Astrocyte (in vitro differentiated cells and primary cell): ENCODE data around the gene H2BK1. TPM values are rescaled to one million over a fixed set of nuclear protein-coding genes. Genes with fewer than 3 reads are reported as not detected.

Experiments
- DNase-seq: peaks from one replicate; pipeline ENCODE4 v3.0.0-alpha.2; 2010; ENCODE audit warnings: low read depth
- FAIRE-seq: peaks from 2 replicates; lab custom pipeline; 2011; peaks lifted over from hg19 to GRCh38; lab: Jason Lieb, UNC
- H2AFZ ChIP-seq: 2 replicates; pipeline ENCODE4 v1.6.0; 2012; ENCODE audit warnings: low read depth, low read length, inconsistent platforms
- H3K27ac ChIP-seq: 2 replicates; pipeline ENCODE4 v1.5.1; 2011; ENCODE audit warnings: low read depth, low read length, inconsistent platforms
- H3K27me3 ChIP-seq: 2 replicates; pipeline ENCODE4 v1.6.0; 2011; ENCODE audit warnings: low read length, inconsistent platforms; ENCODE audit not compliant: insufficient read depth
- H3K36me3 ChIP-seq: 2 replicates; pipeline ENCODE4 v1.5.1; 2011; ENCODE audit warnings: low read length, inconsistent platforms; ENCODE audit not compliant: insufficient read depth
- H3K4me1 ChIP-seq: 2 replicates; pipeline ENCODE4 v1.5.1; 2011; ENCODE audit warnings: low read length, inconsistent platforms; ENCODE audit not compliant: insufficient read depth
- H3K4me2 ChIP-seq: 2 replicates; pipeline ENCODE4 v1.6.0; 2012; ENCODE audit warnings: low read length, inconsistent platforms
- H3K4me3 ChIP-seq: 2 replicates; pipeline ENCODE4 v1.5.1; 2011; ENCODE audit warnings: low read depth, mild to moderate bottlenecking, low read length, inconsistent platforms; ENCODE audit not compliant: insufficient read depth
- H3K79me2 ChIP-seq: 2 replicates; pipeline ENCODE4 v1.6.0; 2012; ENCODE audit warnings: mild to moderate bottlenecking, low read length, inconsistent platforms; ENCODE audit not compliant: insufficient read depth
- H3K9ac ChIP-seq: 2 replicates; pipeline ENCODE4 v1.6.0; 2012; ENCODE audit warnings: mild to moderate bottlenecking, low read length, inconsistent platforms
- H3K9me3 ChIP-seq: 2 replicates; pipeline ENCODE4 v1.5.1; 2012; ENCODE audit warnings: low read depth, mild to moderate bottlenecking, low read length, inconsistent platforms; ENCODE audit not compliant: insufficient read depth
- H4K20me1 ChIP-seq: 2 replicates; pipeline ENCODE4 v1.6.0; 2012; ENCODE audit warnings: low read length, inconsistent platforms; ENCODE audit not compliant: insufficient read depth
- H3K27ac Mint-ChIP-seq: one replicate; pipeline ENCODE4 v1.8.0; 2021; ENCODE audit warnings: mild to moderate bottlenecking, mixed read lengths; ENCODE audit not compliant: unreplicated experiment
- H3K27me3 Mint-ChIP-seq: one replicate; pipeline ENCODE4 v1.8.0; 2021; ENCODE audit warnings: low read depth, mixed read lengths; ENCODE audit not compliant: unreplicated experiment
- H3K36me3 Mint-ChIP-seq: one replicate; pipeline ENCODE4 v1.8.0; 2021; ENCODE audit warnings: low read depth, mixed read lengths; ENCODE audit not compliant: unreplicated experiment
- H3K4me1 Mint-ChIP-seq: one replicate; pipeline ENCODE4 v1.8.0; 2021; ENCODE audit warnings: low read depth, mixed read lengths; ENCODE audit not compliant: unreplicated experiment
- H3K4me3 Mint-ChIP-seq: one replicate; pipeline ENCODE4 v1.8.0; 2021; ENCODE audit warnings: mild to moderate bottlenecking, moderate library complexity, mixed read lengths; ENCODE audit not compliant: unreplicated experiment
- H3K9me3 Mint-ChIP-seq: one replicate; pipeline ENCODE4 v1.8.0; 2021; ENCODE audit warnings: mild to moderate bottlenecking, mixed read lengths; ENCODE audit not compliant: unreplicated experiment
- CTCF ChIP-seq: IDR thresholded peaks from 2 replicates; pipeline ENCODE4 v1.5.1; 2011; ENCODE audit warnings: low read depth, mild to moderate bottlenecking, inconsistent platforms, low read length, moderate library complexity; ENCODE audit not compliant: insufficient read depth
- EZH2 ChIP-seq: IDR thresholded peaks from 2 replicates; pipeline ENCODE4 v1.6.1; 2012; ENCODE audit warnings: mild to moderate bottlenecking, low read length, inconsistent platforms; ENCODE audit not compliant: insufficient read depth
- total RNA-seq: library from RNA; stranded (reverse); gene quantifications from 2 replicates; pipeline ENCODE4 v1.2.1, GENCODE V29; 2021

H2BK1 gene
- total RNA-seq, 1 donor from 2014 or later, result not detected

GRCh38 chr7:151226560-151226874, 16.2 kb upstream of the H2BK1 start:
- Histone ChIP-seq H3K4me2 (peak overlapping the region; percentile 94), H4K20me1 (peaks cover 23% of the 10 kb centered on the region), H3K9ac (peak overlapping the region; percentile 91), H3K9me3 (no peaks in the 10 kb centered on the region), H3K27me3 (no peaks in the 10 kb centered on the region), H3K4me3 (peak overlapping the region; percentile 89), H2AFZ (peak overlapping the region; percentile 57), H3K79me2 (peaks cover 26% of the 10 kb centered on the region), H3K4me1 (peaks cover 16% of the 10 kb centered on the region), H3K36me3 (peaks cover 28% of the 10 kb centered on the region), H3K27ac (peak overlapping the region; percentile 70)
- no peak for FAIRE-seq
- TF ChIP-seq EZH2 (no peak), CTCF (no peak)
- Mint-ChIP-seq H3K27ac (peak overlapping the region; percentile 96), H3K4me3 (peak overlapping the region; percentile 97), H3K9me3 (no peaks in the 10 kb centered on the region), H3K36me3 (peaks cover 7% of the 10 kb centered on the region), H3K4me1 (peaks cover 14% of the 10 kb centered on the region), H3K27me3 (no peaks in the 10 kb centered on the region)
- DNase-seq, result no peak

GRCh38 chr7:151225948-151226510, 15.7 kb upstream of the H2BK1 start:
- Histone ChIP-seq H3K36me3 (peaks cover 30% of the 10 kb centered on the region), H3K4me1 (peaks cover 14% of the 10 kb centered on the region), H3K4me2 (peak overlapping the region; percentile 94), H3K9me3 (no peaks in the 10 kb centered on the region), H3K9ac (peak overlapping the region; percentile 91), H3K79me2 (peaks cover 25% of the 10 kb centered on the region), H2AFZ (no peak overlapping the region), H3K4me3 (peak overlapping the region; percentile 89), H4K20me1 (peaks cover 23% of the 10 kb centered on the region), H3K27me3 (no peaks in the 10 kb centered on the region), H3K27ac (peak overlapping the region; percentile 70)
- TF ChIP-seq CTCF, result no peak
- TF ChIP-seq EZH2, result no peak
- Mint-ChIP-seq H3K4me3 (peak overlapping the region; percentile 97), H3K36me3 (peaks cover 7% of the 10 kb centered on the region), H3K27ac (peak overlapping the region; percentile 96), H3K9me3 (no peaks in the 10 kb centered on the region), H3K27me3 (no peaks in the 10 kb centered on the region), H3K4me1 (peaks cover 10% of the 10 kb centered on the region)
- no peak for FAIRE-seq
- DNase-seq, result no peak

GRCh38 chr7:151223728-151224127, 13.4 kb upstream of the H2BK1 start:
- Mint-ChIP-seq H3K36me3 (peaks cover 11% of the 10 kb centered on the region), H3K27me3 (no peaks in the 10 kb centered on the region), H3K9me3 (no peaks in the 10 kb centered on the region), H3K27ac (no peak overlapping the region), H3K4me3 (no peak overlapping the region), H3K4me1 (peaks cover 10% of the 10 kb centered on the region)
- H3K9ac ChIP-seq, result no peak overlapping the region
- H3K9me3 ChIP-seq, result no peaks in the 10 kb centered on the region
- peaks cover 25% of the 10 kb centered on the region for H3K79me2 ChIP-seq
- peaks cover 23% of the 10 kb centered on the region for H4K20me1 ChIP-seq
- no peak overlapping the region for H3K4me3 ChIP-seq
- H3K4me2 ChIP-seq, result no peak overlapping the region
- TF ChIP-seq EZH2 (no peak), CTCF (no peak)
- H3K27ac ChIP-seq, result no peak overlapping the region
- peaks cover 41% of the 10 kb centered on the region for H3K36me3 ChIP-seq
- FAIRE-seq, result no peak
- no peaks in the 10 kb centered on the region for H3K27me3 ChIP-seq
- DNase-seq, result no peak
- no peak overlapping the region for H2AFZ ChIP-seq
- H3K4me1 ChIP-seq, result peaks cover 14% of the 10 kb centered on the region
